ENCODE data around the gene ARMC5.

ARMC5 gene

DNA sequence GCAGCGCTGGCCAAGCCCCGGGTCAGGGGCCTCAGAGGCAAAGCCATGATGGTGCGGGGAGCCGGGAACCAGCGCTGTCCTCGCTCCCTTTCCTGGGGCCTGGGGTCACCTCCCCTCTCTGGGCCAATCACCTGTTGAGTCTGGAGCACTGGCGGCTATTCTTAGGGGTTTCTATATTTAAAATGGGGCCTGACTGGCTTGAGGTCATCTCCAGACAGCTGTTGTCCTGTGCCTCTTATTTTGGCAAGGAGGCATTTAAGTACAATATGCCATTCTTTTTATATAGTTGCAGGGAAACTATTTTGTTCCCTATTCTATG, 31.1 kb upstream of the ARMC5 start, which contains the start of gene COX6A2:
Gene COX6A2 (minus strand): TSS at position 82 of the 319 bp plus-strand sequence. CDS start 35 bp downstream, at position 47.
- DNase-seq (ENCODE audit: low spot score) = no peak
- TF ChIP-seq CTCF (IDR thresholded peaks at IDR 0.05; ENCODE audit: extremely low read depth, missing control alignments) = no peak

- DNase-seq (ENCODE audit: low spot score) = no peak
- TF ChIP-seq CTCF (IDR thresholded peaks at IDR 0.05; ENCODE audit: extremely low read depth, missing control alignments) = no peak
Observed at GRCh38 chr16:31428638-31429247, 30.6 kb upstream of the ARMC5 start.

DNA sequence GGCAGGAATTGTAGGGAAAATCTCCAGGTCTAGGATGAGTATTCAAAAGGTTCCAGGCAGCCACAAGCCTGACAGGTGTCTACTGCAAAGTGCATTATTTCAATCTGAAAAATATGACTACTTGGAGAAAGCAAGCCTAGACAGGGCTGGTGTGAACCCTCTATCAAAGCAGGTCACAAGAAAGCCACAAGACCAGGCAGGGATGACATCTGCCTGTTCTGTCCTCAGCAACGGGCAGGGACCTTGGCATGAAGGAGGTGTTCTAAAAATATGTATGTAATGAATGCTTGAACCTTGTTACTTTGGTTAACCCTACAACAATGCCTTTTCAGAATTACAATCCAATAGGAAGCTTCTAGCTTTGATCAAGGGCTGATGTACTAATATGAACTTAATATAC, 30.0 kb upstream of the ARMC5 start:
- TF ChIP-seq CTCF (IDR thresholded peaks at IDR 0.05; ENCODE audit: extremely low read depth, missing control alignments) = no peak
- DNase-seq (ENCODE audit: low spot score) = no peak

- TF ChIP-seq CTCF (IDR thresholded peaks at IDR 0.05; ENCODE audit: extremely low read depth, missing control alignments) = no peak
- DNase-seq (ENCODE audit: low spot score) = no peak
Observed at GRCh38 chr16:31429796-31430195, 29.5 kb upstream of the ARMC5 start.

GRCh38 chr16:31430380-31431052, 28.8 kb upstream of the ARMC5 start:
- no peak for DNase-seq (ENCODE audit: low spot score)
- TF ChIP-seq CTCF (IDR thresholded peaks at IDR 0.05; ENCODE audit: extremely low read depth, missing control alignments) = no peak

DNA sequence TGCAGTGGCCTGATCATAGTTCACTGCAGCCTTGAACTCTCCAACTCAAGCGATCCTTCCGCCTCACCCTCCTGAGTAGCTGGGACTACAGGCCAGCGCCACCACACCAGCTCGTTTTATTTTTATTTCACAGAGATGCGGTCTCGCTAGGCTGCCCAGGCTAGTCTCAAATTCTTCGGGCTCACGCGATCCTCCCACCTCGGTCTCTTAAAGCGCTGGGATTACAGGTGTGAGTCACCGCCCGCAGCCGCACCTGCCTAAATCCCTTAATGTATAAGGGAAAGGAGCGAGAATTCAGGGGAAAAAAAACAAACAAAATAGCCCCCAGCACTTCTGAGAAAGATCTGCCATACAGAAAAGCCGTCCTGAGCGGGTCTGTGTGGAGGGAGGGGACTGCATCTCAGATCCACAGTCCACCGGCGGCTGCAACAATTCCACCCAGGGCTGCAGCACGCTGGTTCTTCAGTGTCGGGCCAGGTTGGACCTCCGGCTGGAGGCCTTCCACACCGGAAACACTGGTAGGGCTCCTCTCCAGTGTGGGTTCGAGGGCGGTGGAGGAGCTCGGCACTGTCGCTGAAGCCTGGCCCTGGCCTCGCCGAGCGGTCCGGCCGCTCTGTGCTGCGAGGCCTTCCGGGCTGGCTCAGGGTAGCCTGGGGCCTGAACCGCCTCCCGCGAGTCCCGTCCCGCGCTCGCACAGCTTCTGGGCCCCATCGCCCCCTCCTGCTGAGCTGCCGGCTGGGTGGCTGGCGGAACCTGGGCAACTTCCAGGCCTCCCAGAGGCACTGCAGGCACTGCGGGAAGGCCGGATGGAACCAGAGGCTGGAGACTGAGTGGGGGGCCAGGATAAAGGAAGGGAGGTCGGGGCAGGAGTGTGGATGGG, 23.7 kb upstream of the ARMC5 start:
- no peak for DNase-seq (ENCODE audit: low spot score)
- TF ChIP-seq CTCF (IDR thresholded peaks at IDR 0.05; ENCODE audit: extremely low read depth, missing control alignments) = no peak
